GM12891 (cell line): ENCODE results near the gene HTR7.

ENCODE experiments used
- PAX5 ChIP-seq: IDR thresholded peaks from 2 replicates; pipeline ENCODE4 v1.6.1; 2011; ENCODE audit warnings: low read length, moderate library complexity, mild to moderate bottlenecking; ENCODE audit not compliant: insufficient read depth, severe bottlenecking
- POLR2A ChIP-seq: IDR thresholded peaks from 2 replicates; pipeline ENCODE4 v1.6.1; 2011; ENCODE audit warnings: low read depth, low read length, control low read depth
- POLR2AphosphoS5 ChIP-seq: IDR thresholded peaks from 2 replicates; pipeline ENCODE4 v1.6.1; 2011; ENCODE audit warnings: low read depth, low read length, control low read depth
- POU2F2 ChIP-seq: IDR thresholded peaks from 2 replicates; pipeline ENCODE4 v1.6.1; 2011; ENCODE audit warnings: low read depth, mild to moderate bottlenecking, control low read depth, low read length, moderate library complexity
- SPI1 ChIP-seq: IDR thresholded peaks from 2 replicates; pipeline ENCODE4 v1.6.1; 2011; ENCODE audit warnings: low read depth, low read length, control low read depth
- TAF1 ChIP-seq: IDR thresholded peaks from 2 replicates; pipeline ENCODE4 v1.6.1; 2011; ENCODE audit warnings: low read depth, low read length, control low read depth

GRCh38 chr10:90801608-90802007 is 56.2 kb downstream of the HTR7 start:
- TF ChIP-seq POLR2A, result no peak
- TF ChIP-seq TAF1, result no peak
- no peak for TF ChIP-seq POLR2AphosphoS5
- no peak for TF ChIP-seq PAX5
- no peak for TF ChIP-seq SPI1
- no peak for TF ChIP-seq POU2F2
